ENCODE measurements around the gene AUNIP. TPM values are rescaled to one million over a fixed set of nuclear protein-coding genes. Genes with fewer than 3 reads are reported as not detected.

Gene AUNIP
- total RNA-seq, 1 experiment from 2014 or later = 22.2 TPM

- Histone ChIP-seq H4K8ac (replicated peaks; ENCODE audit: insufficient read length, low read depth, low read length) (no peak overlapping the region), H4K20me1 (ENCODE audit: control insufficient read depth, insufficient read depth, insufficient read length) (no peaks in the 10 kb centered on the region), H2BK12ac (ENCODE audit: insufficient read length, low read depth, low read length) (no peak overlapping the region), H2BK120ac (ENCODE audit: low read depth, low read length, poor library complexity, severe bottlenecking) (no peak overlapping the region), H3K9ac (ENCODE audit: extremely low read depth, insufficient read length, low read length) (no peak overlapping the region), H2BK20ac (ENCODE audit: low read depth, low read length, poor library complexity, severe bottlenecking) (no peak overlapping the region), H2BK5ac (ENCODE audit: insufficient read length, low read length) (no peak overlapping the region), H2AFZ (ENCODE audit: low read length) (no peak overlapping the region), H4K5ac (ENCODE audit: insufficient read length, low read depth, low read length) (no peak overlapping the region), H2BK15ac (ENCODE audit: low read depth, low read length) (no peak overlapping the region), H3K4ac (ENCODE audit: low read depth, low read length) (no peak overlapping the region), H3K9me3 (ENCODE audit: control insufficient read depth, low read depth, low read length) (no peaks in the 10 kb centered on the region), H3K79me2 (ENCODE audit: insufficient read depth, low read length) (no peaks in the 10 kb centered on the region), H3K4me1 (ENCODE audit: insufficient read depth, low read length) (peaks cover 2% of the 10 kb centered on the region; the same call in 1 of the 2 replicates), H3K79me1 (ENCODE audit: insufficient read depth, low read depth, low read length, poor library complexity, severe bottlenecking) (no peaks in the 10 kb centered on the region), H3K56ac (ENCODE audit: insufficient read length, low read depth, low read length) (no peak overlapping the region), H4K91ac (ENCODE audit: insufficient read length, low read depth, low read length) (no peak overlapping the region), H3K14ac (ENCODE audit: insufficient read depth, low read length) (no peak overlapping the region), H3K4me2 (ENCODE audit: insufficient read depth, insufficient read length, low read length) (no peak overlapping the region), H3T11ph (ENCODE audit: low read length) (no peak overlapping the region), H3K27me3 (ENCODE audit: insufficient read depth, low read length) (no peaks in the 10 kb centered on the region), H2AK5ac (ENCODE audit: insufficient read length, low read length) (no peak overlapping the region), H3K27ac (ENCODE audit: insufficient read length, low read depth, low read length) (no peak overlapping the region), H3K18ac (ENCODE audit: insufficient read length, low read depth, low read length) (no peak overlapping the region), H3K23me2 (ENCODE audit: insufficient read length, low read depth, low read length, poor library complexity, severe bottlenecking) (peaks cover under 1% of the 10 kb centered on the region), H3K23ac (ENCODE audit: insufficient read length, low read depth, low read length) (no peak overlapping the region)
- Mint-ChIP-seq H3K9me3 (no peaks in the 10 kb centered on the region), H3K4me1 (peaks cover 25 to 36% of the 10 kb centered on the region in 2 experiments), H3K4me3 (no peak overlapping the region), H3K27me3 (ENCODE audit: low read depth) (peaks cover 2% of the 10 kb centered on the region; the same call in 1 of the 2 replicates), H3K36me3 (ENCODE audit: insufficient read depth in 1 of 3, low read depth in 3 of 3) (no peaks in the 10 kb centered on the region), H3K27ac (peak overlapping the region in 1 of 3 experiments; percentile 41; a peak in 1 of 7 replicates)
- no peak for TF ChIP-seq CTCF (conservative IDR thresholded peaks at IDR 0.05)
- no CpG with 5 or more reads among the region's 1 CpG for WGBS (ENCODE audit: extremely low coverage, insufficient read length, low lambda C conversion rate)
- no peak for DNase-seq
These were observed 11.4 kb upstream of the AUNIP start for GRCh38 chr1:25870614-25871013.

Data from H9 (cell line).